HepG2 (cell line): ENCODE data around the gene FAIM2. TPM values are rescaled to one million over a fixed set of nuclear protein-coding genes. Genes with fewer than 3 reads are reported as not detected.

ENCODE experiments used
- ATAC-seq: fragments of 200-7000 bp; cut with Tn5 transposase; 3 replicates; pipeline ENCODE4 v1.9.1; 2020; ENCODE audit warnings: mild to moderate bottlenecking, moderate library complexity
- BruUV-seq: library from RNA; stranded (reverse); fragments of 400-500 nt; replicated peaks from 2 replicates; lab custom pipeline; 2021; lab: Mats Ljungman, UMichigan
- CTCF ChIA-PET: fragments of 300-600 bp; formaldehyde crosslinking; extraction: SDS; loops from one replicate; lab custom pipeline; 2021; ENCODE audit warnings: low total read pairs, inconsistent platforms, low intra/inter-chr PET ratio; lab: Yijun Ruan, JAX
- POLR2A ChIA-PET: fragments of 350-600 bp; sonication (Branson Sonifier 250); formaldehyde crosslinking; loops from one replicate; lab custom pipeline; 2020; ENCODE audit warnings: antibody characterized with exemption, inconsistent platforms; lab: Yijun Ruan, JAX
- DNase-seq: peaks from one replicate; pipeline ENCODE4 v3.0.0-alpha.2; 2015; ENCODE audit warnings: low spot score
- FAIRE-seq: peaks from 3 replicates; lab custom pipeline; 2011; peaks lifted over from hg19 to GRCh38; lab: Jason Lieb, UNC
- H2AFZ ChIP-seq: one replicate; pipeline ENCODE4 v1.6.1; 2011; ENCODE audit warnings: low read length, inconsistent platforms
- H3K27ac ChIP-seq: fragments of 300-600 bp; 3 replicates; pipeline ENCODE4 v1.8.0; 2011; ENCODE audit warnings: mixed run types, mild to moderate bottlenecking, mixed read lengths, low read length, inconsistent platforms; ENCODE audit not compliant: insufficient read depth; ENCODE audit errors: extremely low read length
- H3K27me3 ChIP-seq, 2 experiments: fragments of 200-600 bp in 1 of 2; 2 replicates in 1 of 2; 3 replicates in 1 of 2; pipeline versions ENCODE4 v1.6.0 to v1.8.0; 2011; ENCODE audit warnings: low read length in 2 of 2, mild to moderate bottlenecking in 2 of 2, moderate library complexity in 2 of 2, inconsistent platforms in 1 of 2; ENCODE audit not compliant: insufficient read depth in 2 of 2, control insufficient read depth in 1 of 2
- H3K36me3 ChIP-seq, 2 experiments: fragments of 200-600 bp in 1 of 2; replicated peaks in 1 of 2; 2 replicates in 1 of 2; 3 replicates in 1 of 2; pipeline versions ENCODE4 v1.5.1 to v1.8.0; 2011; ENCODE audit warnings: low read length in 2 of 2, inconsistent platforms in 1 of 2; ENCODE audit not compliant: insufficient read depth in 2 of 2, control insufficient read depth in 1 of 2
- H3K4me1 ChIP-seq: 2 replicates; pipeline ENCODE4 v1.5.1; 2012; ENCODE audit warnings: low read length, inconsistent platforms; ENCODE audit not compliant: insufficient read depth
- H3K4me2 ChIP-seq: 2 replicates; pipeline ENCODE4 v1.6.0; 2011; ENCODE audit warnings: low read depth, low read length, inconsistent platforms
- H3K4me3 ChIP-seq, 3 experiments: fragments of 200-600 bp in 1 of 3; sonication (generic), shearing (Covaris generic) in 1 of 3; replicated peaks in 1 of 3; 2 replicates each; pipeline ENCODE4 v1.5.1; 2011 to 2016; ENCODE audit warnings: low read length in 3 of 3, inconsistent platforms in 2 of 3, low read depth in 2 of 3, mild to moderate bottlenecking in 2 of 3, control low read depth in 1 of 3, mixed read lengths in 1 of 3; ENCODE audit not compliant: insufficient read depth in 1 of 3
- H3K79me2 ChIP-seq: one replicate; pipeline ENCODE4 v1.6.1; 2011; ENCODE audit warnings: low read length, inconsistent platforms; ENCODE audit not compliant: insufficient read depth
- H3K9ac ChIP-seq: 2 replicates; pipeline ENCODE4 v1.6.0; 2011; ENCODE audit warnings: mild to moderate bottlenecking, low read depth, low read length, inconsistent platforms; ENCODE audit not compliant: insufficient read depth
- H3K9me3 ChIP-seq: 2 replicates; pipeline ENCODE4 v1.5.1; 2012; ENCODE audit warnings: mild to moderate bottlenecking, low read length
- H4K20me1 ChIP-seq: 2 replicates; pipeline ENCODE4 v1.6.0; 2011; ENCODE audit warnings: inconsistent platforms, mild to moderate bottlenecking, low read length, moderate library complexity; ENCODE audit not compliant: insufficient read depth
- FOXA1 ChIP-seq, 2 experiments: fragments of 450-650 bp in 1 of 2; sonication (generic) in 1 of 2; formaldehyde crosslinking in 1 of 2; IDR thresholded peaks; 2 replicates each; pipeline versions ENCODE4 v1.4.0 to v1.6.1; 2016 to 2020; ENCODE audit warnings: missing genetic modification reagents in 1 of 2
- KDM5B ChIP-seq: sonication (generic); formaldehyde crosslinking; IDR thresholded peaks from 2 replicates; pipeline ENCODE4 v1.4.0; 2020; ENCODE audit warnings: missing genetic modification reagents, mild to moderate bottlenecking, borderline replicate concordance
- MXD1 ChIP-seq: sonication (generic); formaldehyde crosslinking; IDR thresholded peaks from 2 replicates; pipeline ENCODE4 v1.4.0; 2020; ENCODE audit warnings: mild to moderate bottlenecking, missing genetic modification reagents
- RORA ChIP-seq: sonication (generic); formaldehyde crosslinking; IDR thresholded peaks from 2 replicates; pipeline ENCODE4 v1.5.0; 2020; ENCODE audit warnings: mild to moderate bottlenecking, missing genetic modification reagents, moderate library complexity
- ZBTB43 ChIP-seq: sonication (generic); formaldehyde crosslinking; conservative IDR thresholded peaks from 2 replicates; pipeline ENCODE4 v1.4.0; 2020; ENCODE audit warnings: missing genetic modification reagents
- ZKSCAN8 ChIP-seq: IDR thresholded peaks from 2 replicates; pipeline ENCODE4 v1.6.1; 2016; ENCODE audit warnings: borderline replicate concordance, missing genetic modification reagents, missing compliant biosample characterization
- ZNF292 ChIP-seq: sonication (generic); formaldehyde crosslinking; IDR thresholded peaks from 2 replicates; pipeline ENCODE4 v1.8.1; 2022; ENCODE audit warnings: mild to moderate bottlenecking, low read depth, missing genetic modification reagents, borderline replicate concordance
- ZNF382 ChIP-seq: sonication (generic); formaldehyde crosslinking; IDR thresholded peaks from 2 replicates; pipeline ENCODE4 v1.5.0; 2020; ENCODE audit warnings: missing genetic modification reagents, mild to moderate bottlenecking, borderline replicate concordance
- ZNF687 ChIP-seq: sonication (generic); formaldehyde crosslinking; IDR thresholded peaks from 2 replicates; pipeline ENCODE4 v1.5.1; 2020; ENCODE audit warnings: mild to moderate bottlenecking, missing genetic modification reagents, moderate library complexity
- WGBS: methylation state at CpG from one replicate; pipeline ENCODE4 v1.1.6; 2017; ENCODE audit warnings: low lambda C conversion rate; 5-methylcytosine and 5-hydroxymethylcytosine counted together
- in situ Hi-C: cut with HindIII; loops from 2 replicates; pipeline ENCODE4 v1.10.0; 2017; ENCODE audit warnings: low pct_unique_long_range_greater_than_20kb; ENCODE audit not compliant: extremely low pct_ligation_motif_present
- intact Hi-C: fragments of 100-400 bp; cut with micrococcal nuclease; formaldehyde crosslinking; loops from one replicate; pipeline ENCODE4 v1.10.0; 2022; ENCODE audit not compliant: unreplicated experiment
- polyA plus RNA-seq, 8 experiments: library from polyadenylated mRNA; depleted of rRNA in 3 of 8; stranded (reverse) in 7 of 8; unstranded in 1 of 8; fragments of >200 nt; fragmentation: Illumina TruSeq in 4 of 8; extraction: Trizol in 4 of 8; gene quantifications; 2 replicates each; pipeline versions ENCODE4 v1.2.1 to v1.2.3, GENCODE V29; 2011 to 2016; ENCODE audit warnings: low read depth in 4 of 8, missing spikeins in 1 of 8, mixed read lengths in 1 of 8; ENCODE audit not compliant: insufficient read depth in 1 of 8
- total RNA-seq, 5 experiments: library from RNA; depleted of rRNA; stranded (reverse); fragments of >200 nt; fragmentation: Illumina TruSeq; extraction: Trizol; gene quantifications; 2 replicates each; pipeline ENCODE4 v1.2.3, GENCODE V29; 2016; ENCODE audit warnings: low read depth in 1 of 5

FAIM2 gene
- total and polyA plus RNA-seq, 2 of the 13 experiments (the other 11 are each of a cell fraction or from before 2014, with no cell fraction given), result not detected

- peaks cover 4 to 24% of the 10 kb centered on the region in 2 experiments; a peak in 3 of 5 replicates for H3K27me3 ChIP-seq
- ChIA-PET CTCF (no interaction called here), POLR2A (no interaction called here)
- H3K79me2 ChIP-seq, result no peaks in the 10 kb centered on the region
- in situ Hi-C loops, result no loop called here
- H2AFZ ChIP-seq, result no peak overlapping the region
- H3K4me3 ChIP-seq, result no peak overlapping the region
- TF ChIP-seq KDM5B (CRISPR knock-in tag) (0 out of 2 replicates have a peak, but pooled peaks have one; percentile 21), ZNF382 (no peak)
- whole genome bisulfite sequencing, result 61% methylated on average over 11 of the region's 15 CpGs
- peak; percentile 21; the same call in 2 of the 3 replicates for ATAC-seq
- H3K27ac ChIP-seq, result no peak overlapping the region
- no peak overlapping the region for H3K4me2 ChIP-seq
- no peak overlapping the region for H3K9ac ChIP-seq
- no peak for DNase-seq
- 0 out of 2 replicates have a peak, but pooled peaks cover under 1% of the 10 kb centered on the region for H4K20me1 ChIP-seq
- no peaks in the 10 kb centered on the region for H3K9me3 ChIP-seq
- no TSS peak for BruUV-seq
- intact Hi-C loops, result no loop called here
- FAIRE-seq, result no peak
- peaks cover 9% of the 10 kb centered on the region; the same call in 1 of the 2 replicates for H3K4me1 ChIP-seq
- H3K36me3 ChIP-seq, result no peaks in the 10 kb centered on the region
These were observed 6.9 kb upstream of the FAIM2 start for GRCh38 chr12:49910331-49911212.

GRCh38 chr12:49909826-49910225 lies 6.1 kb upstream of the FAIM2 start:
- no TSS peak for BruUV-seq
- peaks cover 6 to 25% of the 10 kb centered on the region in 2 experiments; a peak in 3 of 5 replicates for H3K27me3 ChIP-seq
- peaks cover 9% of the 10 kb centered on the region; the same call in 1 of the 2 replicates for H3K4me1 ChIP-seq
- H3K4me2 ChIP-seq, result no peak overlapping the region; the same call in 1 of the 2 replicates
- WGBS, result 32% methylated on average over 16 of the region's 16 CpGs
- POLR2A ChIA-PET, result no interaction called here
- H3K4me3 ChIP-seq, result no peak overlapping the region
- H3K79me2 ChIP-seq, result no peaks in the 10 kb centered on the region
- no peak overlapping the region for H2AFZ ChIP-seq
- no peaks in the 10 kb centered on the region for H3K9me3 ChIP-seq
- no peak overlapping the region for H3K27ac ChIP-seq
- no peak overlapping the region for H3K9ac ChIP-seq
- peak; percentile 56 for ATAC-seq
- H4K20me1 ChIP-seq, result 0 out of 2 replicates have a peak, but pooled peaks cover 2% of the 10 kb centered on the region
- no peaks in the 10 kb centered on the region for H3K36me3 ChIP-seq
- FAIRE-seq, result no peak
- in situ Hi-C loops, result no loop called here
- intact Hi-C loops, result no loop called here
- CTCF ChIA-PET, result no interaction called here
- peak; percentile 35 for DNase-seq
- TF ChIP-seq ZNF292 (CRISPR knock-in tag) (no peak), ZKSCAN8 (CRISPR knock-in tag) (no peak), FOXA1 (IDR thresholded peaks at IDR 0.05) (no peak), FOXA1 (CRISPR knock-in tag; IDR thresholded peaks at IDR 0.05) (no peak), ZBTB43 (CRISPR knock-in tag) (no peak), RORA (CRISPR knock-in tag) (no peak), ZNF687 (CRISPR knock-in tag) (peak; percentile 21; the same call in 1 of the 2 replicates), MXD1 (CRISPR knock-in tag) (no peak)
